IMR-90 (cell line): Measurements from ENCODE around the gene RHOB. TPM values are rescaled to one million over a fixed set of nuclear protein-coding genes. Genes with fewer than 3 reads are reported as not detected.

Experiments used
- ATAC-seq: fragments of 200-7000 bp; cut with Tn5 transposase; 2 replicates; pipeline ENCODE4 v1.9.1; 2020; ENCODE audit warnings: low read depth, mild to moderate bottlenecking, moderate library complexity
- BruUV-seq: library from RNA; stranded (reverse); fragments of 400-500 nt; replicated peaks from 2 replicates; lab custom pipeline; 2021; lab: Mats Ljungman, UMichigan
- CTCF ChIA-PET: fragments of 300-600 bp; formaldehyde crosslinking; extraction: SDS; loops from one replicate; lab custom pipeline; 2021; ENCODE audit warnings: antibody characterized with exemption; lab: Yijun Ruan, JAX
- POLR2A ChIA-PET: fragments of 300-600 bp; sonication (Branson Sonifier 250); formaldehyde crosslinking; loops from one replicate; lab custom pipeline; 2022; ENCODE audit warnings: antibody characterized with exemption; ENCODE audit not compliant: unreplicated experiment; lab: Charles Lee
- DNase-seq: peaks from one replicate; pipeline ENCODE4 v3.0.0; 2013
- H2AFZ ChIP-seq: replicated peaks from 2 replicates; pipeline ENCODE3; 2013; ENCODE audit warnings: low read length, mild to moderate bottlenecking; ENCODE audit not compliant: poor library complexity
- H2AK5ac ChIP-seq: 2 replicates; pipeline ENCODE4 v1.6.1; 2013; ENCODE audit warnings: low read depth, low read length, inconsistent platforms
- H2AK9ac ChIP-seq: replicated peaks from 2 replicates; pipeline ENCODE3; 2013; ENCODE audit warnings: mild to moderate bottlenecking, low read depth, low read length, moderate library complexity; ENCODE audit not compliant: poor library complexity
- H2BK120ac ChIP-seq: 2 replicates; pipeline ENCODE4 v1.6.1; 2013; ENCODE audit warnings: low read depth, low read length, inconsistent platforms
- H2BK15ac ChIP-seq: 3 replicates; pipeline ENCODE4 v1.6.1; 2013; ENCODE audit warnings: low read depth, low read length, inconsistent platforms
- H2BK20ac ChIP-seq: 2 replicates; pipeline ENCODE4 v1.6.1; 2013; ENCODE audit warnings: low read depth, mild to moderate bottlenecking, inconsistent platforms, low read length, moderate library complexity
- H2BK5ac ChIP-seq: 2 replicates; pipeline ENCODE4 v1.6.1; 2013; ENCODE audit warnings: mild to moderate bottlenecking, low read depth, low read length, inconsistent platforms; ENCODE audit not compliant: poor library complexity, severe bottlenecking
- H3K14ac ChIP-seq: replicated peaks from 2 replicates; pipeline ENCODE4 v1.6.1; 2013; ENCODE audit warnings: low read depth, low read length, inconsistent platforms
- H3K18ac ChIP-seq: 2 replicates; pipeline ENCODE4 v1.6.1; 2013; ENCODE audit warnings: low read depth, low read length, control low read depth
- H3K23ac ChIP-seq: 2 replicates; pipeline ENCODE4 v1.6.1; 2013; ENCODE audit warnings: low read depth, low read length, inconsistent platforms
- H3K27ac ChIP-seq: 2 replicates; pipeline ENCODE4 v1.5.1; 2013; ENCODE audit warnings: mild to moderate bottlenecking, control low read depth, low read length; ENCODE audit not compliant: insufficient read depth
- H3K27me3 ChIP-seq: 2 replicates; pipeline ENCODE4 v1.6.1; 2013; ENCODE audit warnings: low read length; ENCODE audit not compliant: control insufficient read depth, insufficient read depth
- H3K36me3 ChIP-seq: 2 replicates; pipeline ENCODE4 v1.6.1; 2013; ENCODE audit warnings: low read length, mixed read lengths; ENCODE audit not compliant: control insufficient read depth, insufficient read depth
- H3K4ac ChIP-seq: 2 replicates; pipeline ENCODE4 v1.6.1; 2013; ENCODE audit warnings: low read depth, low read length, inconsistent platforms
- H3K4me1 ChIP-seq: 2 replicates; pipeline ENCODE4 v1.6.1; 2013; ENCODE audit warnings: low read length, mixed read lengths; ENCODE audit not compliant: control insufficient read depth, insufficient read depth
- H3K4me2 ChIP-seq: 2 replicates; pipeline ENCODE4 v1.6.1; 2013; ENCODE audit warnings: low read depth, mild to moderate bottlenecking, control low read depth, low read length, moderate library complexity
- H3K4me3 ChIP-seq: 2 replicates; pipeline ENCODE4 v1.5.1; 2013; ENCODE audit warnings: low read depth, mild to moderate bottlenecking, control low read depth, low read length, moderate library complexity; ENCODE audit not compliant: insufficient read depth
- H3K56ac ChIP-seq: 2 replicates; pipeline ENCODE4 v1.6.1; 2013; ENCODE audit warnings: low read length, inconsistent platforms; ENCODE audit not compliant: insufficient read depth; ENCODE audit errors: extremely low read depth
- H3K79me1 ChIP-seq, 2 experiments: 2 replicates each; pipeline ENCODE4 v1.6.1; 2013; ENCODE audit warnings: low read length in 2 of 2, inconsistent platforms in 1 of 2, low read depth in 1 of 2
- H3K9ac ChIP-seq: 2 replicates; pipeline ENCODE4 v1.6.1; 2013; ENCODE audit warnings: low read depth, low read length, control low read depth
- H3K9me1 ChIP-seq: 2 replicates; pipeline ENCODE4 v1.6.1; 2013; ENCODE audit warnings: low read length, inconsistent platforms; ENCODE audit not compliant: insufficient read depth
- H3K9me3 ChIP-seq: 2 replicates; pipeline ENCODE4 v1.6.1; 2013; ENCODE audit warnings: low read length; ENCODE audit not compliant: control insufficient read depth, insufficient read depth
- H4K20me1 ChIP-seq: 2 replicates; pipeline ENCODE4 v1.6.1; 2013; ENCODE audit warnings: low read length, inconsistent platforms; ENCODE audit not compliant: insufficient read depth
- H4K5ac ChIP-seq: 2 replicates; pipeline ENCODE4 v1.6.1; 2013; ENCODE audit warnings: mild to moderate bottlenecking, low read depth, low read length, control low read depth
- H4K8ac ChIP-seq, 2 experiments: 2 replicates each; pipeline ENCODE4 v1.6.1; 2013; ENCODE audit warnings: low read depth in 2 of 2, low read length in 2 of 2, control low read depth in 1 of 2, inconsistent platforms in 1 of 2
- H4K91ac ChIP-seq: 2 replicates; pipeline ENCODE4 v1.6.1; 2013; ENCODE audit warnings: low read depth, low read length, inconsistent platforms; ENCODE audit not compliant: insufficient read depth
- CEBPB ChIP-seq: IDR thresholded peaks from 2 replicates; pipeline ENCODE4 v1.6.1; 2012; ENCODE audit warnings: low read depth, low read length, improper control_type of control experiment
- MAFK ChIP-seq: IDR thresholded peaks from 2 replicates; pipeline ENCODE4 v1.6.1; 2012; ENCODE audit warnings: low read depth, low read length, improper control_type of control experiment
- MAZ ChIP-seq: IDR thresholded peaks from 2 replicates; pipeline ENCODE4 v1.6.1; 2012; ENCODE audit warnings: low read depth, mild to moderate bottlenecking, low read length, improper control_type of control experiment, moderate library complexity, borderline replicate concordance
- RCOR1 ChIP-seq: IDR thresholded peaks from 2 replicates; pipeline ENCODE4 v1.6.1; 2012; ENCODE audit warnings: mild to moderate bottlenecking, low read length, improper control_type of control experiment; ENCODE audit not compliant: insufficient replicate concordance
- SMC3 ChIP-seq: fragments of 150-350 bp; IDR thresholded peaks from 2 replicates; pipeline ENCODE4 v1.6.1; 2016; ENCODE audit warnings: low read depth, mild to moderate bottlenecking, antibody characterized with exemption, low read length, moderate library complexity
- USF2 ChIP-seq: fragments of 150-350 bp; IDR thresholded peaks from 2 replicates; pipeline ENCODE4 v1.6.1; 2017; ENCODE audit warnings: mild to moderate bottlenecking, antibody characterized with exemption, low read length, low read depth
- WGBS, 2 experiments: methylation state at CpG; one replicate each; pipeline versions ENCODE4 v1.1.5 to v1.1.7; 2013; ENCODE audit warnings: missing lambda C conversion rate in 2 of 2; ENCODE audit not compliant: insufficient read length in 1 of 2; ENCODE audit errors: extremely low coverage in 2 of 2; 5-methylcytosine and 5-hydroxymethylcytosine counted together
- dilution Hi-C: fragments of 300-500 bp; cut with HindIII; formaldehyde crosslinking; loops from one replicate; pipeline ENCODE4 v1.14.3; 2018; ENCODE audit warnings: low sequenced_read_pairs; ENCODE audit not compliant: unreplicated experiment
- in situ Hi-C: fragments of 300-500 bp; cut with MboI; formaldehyde crosslinking; loops from 3 replicates; pipeline ENCODE4 v1.14.3; 2019; ENCODE audit warnings: low sequenced_read_pairs, inconsistent platforms, mixed read lengths
- intact Hi-C: fragments of 100-400 bp; cut with micrococcal nuclease; formaldehyde crosslinking; loops from 2 replicates; pipeline ENCODE4 v1.10.0; 2022
- polyA plus RNA-seq, 3 experiments: library from polyadenylated mRNA; depleted of rRNA; stranded (reverse); fragments of >200 nt; gene quantifications; 2 replicates each; pipeline ENCODE4 v1.2.3, GENCODE V29; 2012; ENCODE audit warnings: low replicate concordance in 1 of 3
- total RNA-seq: library from RNA; depleted of rRNA; stranded (reverse); fragments of >200 nt; gene quantifications from 2 replicates; pipeline ENCODE4 v1.2.3, GENCODE V29; 2012

Gene RHOB
- total and polyA plus RNA-seq, 2 of the 4 experiments (the other 2 are of a cell fraction), result 112 to 149 TPM

GRCh38 chr2:20454036-20454981 lies 7.4 kb downstream of the RHOB start:
- no peak overlapping the region for H2AK9ac ChIP-seq
- no peak overlapping the region; the same call in 1 of the 2 replicates for H2BK120ac ChIP-seq
- dilution Hi-C loops, result no loop called here
- H2BK15ac ChIP-seq, result no peak overlapping the region
- BruUV-seq, result no TSS peak
- H3K23ac ChIP-seq, result no peak overlapping the region
- peaks cover 9% of the 10 kb centered on the region for H3K9me1 ChIP-seq
- ATAC-seq, result no peak
- H2BK5ac ChIP-seq, result no peak overlapping the region
- H3K14ac ChIP-seq, result no peak overlapping the region
- H3K36me3 ChIP-seq, result no peaks in the 10 kb centered on the region
- no peak overlapping the region for H3K27ac ChIP-seq
- no peak overlapping the region for H4K5ac ChIP-seq
- H2AFZ ChIP-seq, result no peak overlapping the region
- peaks cover 20% of the 10 kb centered on the region for H3K4me1 ChIP-seq
- in situ Hi-C loops, result loop anchor here (5.0 kb wide), 1 partner anchor 38 kb away; no protein-coding TSS in a partner anchor
- intact Hi-C loops, result no loop called here
- no CpG with 5 or more reads among the region's 7 CpGs for WGBS, 2 experiments
- CTCF ChIA-PET, result no interaction called here
- no peak for TF ChIP-seq USF2
- no peak for TF ChIP-seq MAFK
- no peak for TF ChIP-seq CEBPB
- TF ChIP-seq RCOR1, result no peak
- TF ChIP-seq MAZ, result no peak
- TF ChIP-seq SMC3, result no peak
- H2BK20ac ChIP-seq, result no peak overlapping the region
- H3K4me3 ChIP-seq, result no peak overlapping the region
- H3K4me2 ChIP-seq, result no peak overlapping the region
- H4K20me1 ChIP-seq, result peaks cover 21% of the 10 kb centered on the region
- no peak overlapping the region for H2AK5ac ChIP-seq
- no peaks in the 10 kb centered on the region for H3K27me3 ChIP-seq
- H3K9ac ChIP-seq, result no peak overlapping the region
- peaks cover 3 to 12% of the 10 kb centered on the region in 2 experiments; a peak in 3 of 4 replicates for H3K79me1 ChIP-seq
- 0 out of 2 replicates have a peak overlapping the region, but pooled peaks have one; percentile 8 for H3K4ac ChIP-seq
- no peaks in the 10 kb centered on the region for H3K9me3 ChIP-seq
- H3K56ac ChIP-seq, result no peak overlapping the region
- DNase-seq, result no peak
- no peak overlapping the region for H3K18ac ChIP-seq
- H4K91ac ChIP-seq, result no peak overlapping the region; the same call in 1 of the 2 replicates
- POLR2A ChIA-PET, result no interaction called here
- H4K8ac ChIP-seq, result no peak overlapping the region
